OCI-LY3 (cell line): ENCODE measurements around the gene CALHM6.

Source experiments
- H2AFZ ChIP-seq: fragments of 200-600, 300-600 bp; shearing (Covaris generic); 2 replicates; pipeline ENCODE4 v1.6.0; 2014; ENCODE audit warnings: antibody characterized with exemption, low read depth, low read length
- H3K27ac ChIP-seq: fragments of 200-600, 300-600 bp; sonication (generic); 2 replicates; pipeline ENCODE4 v1.5.1; 2014; ENCODE audit warnings: mild to moderate bottlenecking, low read length, moderate library complexity, mixed read lengths
- H3K27me3 ChIP-seq: fragments of 200-600, 300-600 bp; sonication (generic); 2 replicates; pipeline ENCODE4 v1.6.1; 2014; ENCODE audit warnings: low read depth, low read length, mixed read lengths
- H3K36me3 ChIP-seq: fragments of 200-600, 300-600 bp; sonication (generic); replicated peaks from 2 replicates; pipeline ENCODE3; 2014; ENCODE audit warnings: low read depth, low read length, mixed read lengths
- H3K4me1 ChIP-seq: fragments of 300-600, 200-600 bp; sonication (generic); 2 replicates; pipeline ENCODE4 v1.6.1; 2014; ENCODE audit warnings: low read length, mixed read lengths
- H3K4me2 ChIP-seq: fragments of 200-600, 300-600 bp; sonication (generic); 2 replicates; pipeline ENCODE4 v1.6.1; 2014; ENCODE audit warnings: low read length, mixed read lengths
- H3K4me3 ChIP-seq: fragments of 300-600, 200-600 bp; sonication (generic); 2 replicates; pipeline ENCODE4 v1.5.1; 2014; ENCODE audit warnings: antibody characterized with exemption, mild to moderate bottlenecking, low read length, moderate library complexity
- H3K79me2 ChIP-seq: fragments of 300-600, 200-600 bp; shearing (Covaris generic); 2 replicates; pipeline ENCODE4 v1.6.1; 2014; ENCODE audit warnings: mild to moderate bottlenecking, low read length, mixed read lengths
- H3K9ac ChIP-seq: fragments of 300-600, 200-600 bp; shearing (Covaris generic); 2 replicates; pipeline ENCODE4 v1.6.0; 2014; ENCODE audit warnings: mild to moderate bottlenecking, low read length, moderate library complexity
- H3K9me3 ChIP-seq: fragments of 200-600, 300-600 bp; shearing (Covaris generic); 2 replicates; pipeline ENCODE4 v1.6.1; 2014; ENCODE audit warnings: low read length, mixed read lengths; ENCODE audit not compliant: insufficient read depth
- H4K20me1 ChIP-seq: fragments of 200-600, 300-600 bp; sonication (generic); 2 replicates; pipeline ENCODE4 v1.6.1; 2016; ENCODE audit warnings: low read length, mixed read lengths; ENCODE audit not compliant: insufficient read depth
- CTCF ChIP-seq: fragments of 200-600, 300-600 bp; sonication (generic); IDR thresholded peaks from 2 replicates; pipeline ENCODE4 v1.5.1; 2014; ENCODE audit warnings: antibody characterized with exemption, low read length, low read depth
- EZH2phosphoT487 ChIP-seq: fragments of 200-600 bp; shearing (Covaris generic); IDR thresholded peaks from 2 replicates; pipeline ENCODE4 v1.6.1; 2018; ENCODE audit warnings: antibody characterized with exemption, mixed run types, low read depth

The CALHM6 gene

GRCh38 chr6:116433206-116433712, 27.9 kb upstream of the CALHM6 start:
- no peak for TF ChIP-seq EZH2phosphoT487
- TF ChIP-seq CTCF, result no peak
- H3K79me2 ChIP-seq, result no peaks in the 10 kb centered on the region
- H3K4me3 ChIP-seq, result no peak overlapping the region
- no peak overlapping the region for H2AFZ ChIP-seq
- H3K9ac ChIP-seq, result no peak overlapping the region
- H4K20me1 ChIP-seq, result no peaks in the 10 kb centered on the region
- H3K4me1 ChIP-seq, result no peaks in the 10 kb centered on the region
- H3K4me2 ChIP-seq, result no peak overlapping the region
- H3K27ac ChIP-seq, result no peak overlapping the region
- no peaks in the 10 kb centered on the region for H3K9me3 ChIP-seq
- H3K27me3 ChIP-seq, result no peaks in the 10 kb centered on the region
- peaks cover 35% of the 10 kb centered on the region for H3K36me3 ChIP-seq

- H4K20me1 ChIP-seq, result no peaks in the 10 kb centered on the region
- no peaks in the 10 kb centered on the region for H3K79me2 ChIP-seq
- no peak overlapping the region for H3K4me3 ChIP-seq
- no peak overlapping the region for H3K4me2 ChIP-seq
- no peak overlapping the region for H3K27ac ChIP-seq
- H2AFZ ChIP-seq, result no peak overlapping the region
- no peak for TF ChIP-seq CTCF
- TF ChIP-seq EZH2phosphoT487, result no peak
- 0 out of 2 replicates have a peak, but pooled peaks cover 4% of the 10 kb centered on the region for H3K4me1 ChIP-seq
- no peak overlapping the region for H3K9ac ChIP-seq
- no peaks in the 10 kb centered on the region for H3K27me3 ChIP-seq
- peaks cover 35% of the 10 kb centered on the region for H3K36me3 ChIP-seq
- H3K9me3 ChIP-seq, result no peaks in the 10 kb centered on the region
Measured at GRCh38 chr6:116434056-116434725, 27.0 kb upstream of the CALHM6 start.

GRCh38 chr6:116436586-116436985, 24.6 kb upstream of the CALHM6 start:
- H3K4me3 ChIP-seq, result no peak overlapping the region
- 0 out of 2 replicates have a peak, but pooled peaks cover 8% of the 10 kb centered on the region for H3K4me1 ChIP-seq
- H4K20me1 ChIP-seq, result no peaks in the 10 kb centered on the region
- H3K27ac ChIP-seq, result no peak overlapping the region
- no peak overlapping the region for H2AFZ ChIP-seq
- TF ChIP-seq EZH2phosphoT487 (no peak), CTCF (no peak)
- H3K9me3 ChIP-seq, result no peaks in the 10 kb centered on the region
- H3K4me2 ChIP-seq, result no peak overlapping the region
- no peak overlapping the region for H3K9ac ChIP-seq
- peaks cover 29% of the 10 kb centered on the region for H3K36me3 ChIP-seq
- H3K27me3 ChIP-seq, result no peaks in the 10 kb centered on the region
- H3K79me2 ChIP-seq, result no peaks in the 10 kb centered on the region; the same call in 1 of the 2 replicates

GRCh38 chr6:116437656-116438055, 23.5 kb upstream of the CALHM6 start:
- Histone ChIP-seq H4K20me1 (no peaks in the 10 kb centered on the region), H3K79me2 (no peaks in the 10 kb centered on the region; the same call in 1 of the 2 replicates), H3K4me1 (0 out of 2 replicates have a peak, but pooled peaks cover 8% of the 10 kb centered on the region), H3K9me3 (no peaks in the 10 kb centered on the region), H3K9ac (no peak overlapping the region), H3K4me2 (no peak overlapping the region), H2AFZ (no peak overlapping the region), H3K36me3 (peaks cover 22% of the 10 kb centered on the region), H3K27me3 (no peaks in the 10 kb centered on the region), H3K27ac (no peak overlapping the region), H3K4me3 (no peak overlapping the region)
- no peak for TF ChIP-seq CTCF
- TF ChIP-seq EZH2phosphoT487, result no peak
